ENCODE measurements around the gene PTPRD.
A peak's percentile ranks its signal among the peaks of the same experiment; 100 is the strongest.
"Not testable (repeated sequence)": the region's sequence is repeated elsewhere in the genome, so short reads cannot be mapped to it uniquely, and the experiment has no call there.

PTPRD gene

DNA sequence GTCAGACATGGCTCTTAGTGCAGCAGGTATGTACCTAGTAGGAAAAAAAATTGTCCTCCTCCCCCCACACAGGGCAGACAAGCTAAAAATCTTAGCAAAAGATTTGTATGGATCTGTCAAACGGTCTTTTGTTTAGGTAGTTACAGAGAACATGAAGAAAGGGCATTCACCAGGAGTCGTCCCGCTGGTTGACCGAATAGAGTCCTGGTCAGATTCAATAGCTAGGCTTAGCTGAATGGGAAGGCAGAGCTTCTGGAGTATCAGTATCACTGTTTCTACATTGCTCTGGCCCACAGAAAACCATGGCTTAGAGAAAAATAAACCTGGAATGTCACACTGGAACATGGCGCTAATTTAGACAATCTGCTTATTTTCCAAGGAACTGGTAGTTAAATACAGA, 642.3 kb downstream of the PTPRD start:
- DNase-seq (ENCODE audit: low read depth), result no peak

DNA sequence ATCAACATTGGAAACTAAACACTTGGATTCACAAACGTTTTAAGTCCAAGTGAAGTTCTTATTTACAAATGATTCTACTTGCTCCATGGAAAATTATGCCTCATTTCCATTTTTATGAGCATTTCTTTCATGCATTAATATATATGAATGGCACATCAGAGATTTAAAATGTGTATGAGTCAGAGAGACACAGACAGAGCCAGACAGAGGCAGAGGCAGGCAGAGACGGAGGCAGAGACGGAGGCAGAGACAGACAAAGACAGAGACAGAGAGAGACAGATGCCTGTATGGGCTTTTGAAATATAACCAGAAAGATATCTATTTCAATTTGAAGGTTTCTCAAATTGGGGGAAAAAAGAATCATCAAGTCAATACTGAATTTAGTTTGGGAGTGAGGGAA, 649.0 kb downstream of the PTPRD start:
- DNase-seq (ENCODE audit: low read depth), result no peak

DNA sequence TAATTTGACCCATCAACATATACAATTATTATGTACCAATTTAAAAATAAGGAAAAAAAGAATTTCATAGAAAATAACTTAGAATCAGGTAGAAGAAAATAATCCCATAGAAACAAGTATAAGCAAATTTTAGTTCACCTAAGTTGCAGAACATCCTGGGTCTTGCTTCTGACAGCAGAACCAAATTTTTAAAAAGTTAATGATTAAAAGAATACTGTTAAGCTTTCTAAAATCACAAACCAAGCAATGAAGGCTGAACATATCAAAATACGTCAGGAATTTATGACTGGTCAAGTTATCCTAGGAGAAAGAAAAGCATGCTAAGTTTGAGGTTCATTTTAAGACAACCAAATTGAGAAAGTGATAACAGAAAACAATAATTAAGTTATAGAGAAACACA, 650.9 kb downstream of the PTPRD start:
- no peak for DNase-seq (ENCODE audit: low read depth)

DNA sequence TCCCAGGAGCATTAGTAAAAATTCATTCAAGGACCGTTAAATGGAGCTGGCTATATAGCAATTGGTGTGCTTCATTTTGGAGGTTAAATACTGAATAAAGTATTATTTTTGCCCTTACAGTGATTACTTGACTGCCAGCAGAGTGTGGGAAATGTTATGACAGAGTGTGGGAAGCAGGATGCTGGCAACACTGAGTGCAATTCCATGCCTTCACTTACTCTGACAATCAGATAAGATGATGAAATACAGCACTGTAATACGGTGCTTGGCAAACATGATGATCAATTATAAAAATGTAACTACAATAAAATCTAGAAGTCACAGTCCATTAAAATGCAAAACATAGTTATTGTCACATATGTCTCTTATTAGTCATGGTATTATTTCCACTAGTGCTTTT, 651.3 kb downstream of the PTPRD start:
- DNase-seq (ENCODE audit: low read depth), result no peak

DNA sequence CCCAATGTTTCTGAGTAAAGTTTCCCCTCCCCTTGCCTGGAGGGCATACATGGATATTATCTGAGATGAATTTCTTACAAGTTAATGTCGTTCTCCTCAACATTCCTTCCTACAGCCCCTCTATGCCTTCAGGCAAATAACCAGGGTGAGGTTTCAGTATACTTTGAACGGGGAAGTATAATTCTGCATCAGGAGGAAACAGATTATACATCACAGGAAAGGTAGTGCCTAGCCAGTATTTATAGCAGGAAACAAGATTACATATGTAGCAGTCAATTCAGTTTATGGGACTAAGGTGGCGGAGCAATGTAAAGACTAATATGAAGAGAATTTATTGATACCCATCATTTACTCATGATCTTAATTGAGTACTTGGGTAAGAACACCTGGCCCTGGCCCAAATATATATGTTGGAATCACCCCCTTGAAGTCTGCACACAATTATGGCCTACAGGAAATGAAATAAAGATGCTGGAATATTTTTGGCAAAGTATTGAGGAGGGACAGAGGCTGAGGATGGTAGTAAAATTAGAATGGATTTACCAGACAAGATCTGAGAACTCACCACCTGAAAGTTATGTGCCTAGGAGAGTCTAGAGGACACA, 661.1 kb downstream of the PTPRD start:
- no peak for DNase-seq (ENCODE audit: low read depth)

DNA sequence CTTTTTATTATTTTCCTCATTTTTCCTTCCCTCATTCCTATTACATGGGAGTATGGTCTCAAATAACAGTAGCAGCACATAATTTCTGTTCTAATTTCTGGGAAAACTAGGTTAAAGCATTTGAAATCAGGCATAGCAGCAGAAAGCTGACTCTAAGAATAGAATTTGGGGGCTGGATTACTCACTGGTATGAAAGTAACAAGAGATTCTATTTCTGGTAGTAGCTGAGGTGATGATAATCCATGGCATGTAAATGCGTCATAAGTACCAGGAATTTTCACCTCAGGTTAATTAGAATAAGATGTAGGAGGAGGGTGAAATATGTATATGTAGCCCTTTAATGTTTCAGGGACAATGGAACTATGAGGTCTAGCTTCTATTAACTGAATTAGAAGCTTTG, 662.0 kb downstream of the PTPRD start:
- no peak for DNase-seq (ENCODE audit: low read depth)

DNA sequence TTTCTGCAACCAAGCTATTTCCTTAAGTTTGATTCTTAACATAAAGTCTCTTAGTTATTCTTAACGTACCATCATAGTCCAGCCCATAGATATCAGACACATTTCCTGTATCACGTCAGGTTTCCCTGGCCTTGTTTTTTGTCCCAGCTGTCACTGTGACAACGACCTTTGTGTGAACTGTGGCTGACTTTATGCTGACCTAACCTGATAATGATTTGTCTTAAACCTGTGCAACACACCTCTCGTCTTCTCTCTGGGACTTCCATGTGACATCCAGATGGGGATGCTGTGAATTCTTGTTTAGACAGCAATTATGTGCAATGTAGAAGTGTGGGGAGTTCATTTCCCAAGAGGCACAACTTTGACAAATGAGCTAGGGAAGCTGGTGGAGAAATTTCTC, 662.8 kb downstream of the PTPRD start:
- DNase-seq (ENCODE audit: low read depth), result no peak

DNA sequence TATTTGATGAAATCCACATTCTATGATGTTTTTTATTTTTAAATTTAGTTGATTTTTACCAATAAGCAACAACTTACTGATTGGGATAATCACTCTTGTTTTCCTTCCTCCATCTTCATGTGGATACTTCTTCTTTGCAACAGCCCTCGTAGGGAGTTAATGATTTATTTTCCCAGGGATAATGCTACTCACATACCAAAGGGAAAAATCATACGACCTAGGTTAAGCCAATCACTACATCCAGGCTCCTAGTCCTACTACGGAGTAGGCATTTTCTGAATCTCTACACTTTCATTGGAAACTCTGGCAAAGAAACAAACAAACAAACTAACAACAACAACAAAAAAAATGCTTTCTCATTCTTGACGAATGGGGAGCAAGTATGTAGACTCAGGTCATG, 663.4 kb downstream of the PTPRD start:
- DNase-seq (ENCODE audit: low read depth), result no peak

DNA sequence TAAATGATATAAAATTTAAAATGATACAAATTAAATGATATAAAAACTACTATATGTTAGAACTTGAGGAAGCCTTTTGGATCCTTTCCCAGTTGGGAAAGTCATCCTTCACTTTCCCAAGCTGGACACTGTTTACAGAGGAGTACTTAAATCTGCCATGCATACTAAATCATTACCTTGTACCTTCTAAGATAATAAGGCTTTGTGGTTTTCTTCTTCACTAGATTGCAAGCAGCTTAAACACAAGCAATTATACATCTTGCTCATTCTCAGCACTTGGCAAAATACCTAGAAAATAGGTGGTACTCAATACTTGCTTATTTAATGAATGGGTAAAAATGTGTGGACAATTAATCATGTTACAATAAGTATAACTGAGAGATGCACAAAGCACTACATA, 666.8 kb downstream of the PTPRD start:
- no peak for DNase-seq (ENCODE audit: low read depth)

DNA sequence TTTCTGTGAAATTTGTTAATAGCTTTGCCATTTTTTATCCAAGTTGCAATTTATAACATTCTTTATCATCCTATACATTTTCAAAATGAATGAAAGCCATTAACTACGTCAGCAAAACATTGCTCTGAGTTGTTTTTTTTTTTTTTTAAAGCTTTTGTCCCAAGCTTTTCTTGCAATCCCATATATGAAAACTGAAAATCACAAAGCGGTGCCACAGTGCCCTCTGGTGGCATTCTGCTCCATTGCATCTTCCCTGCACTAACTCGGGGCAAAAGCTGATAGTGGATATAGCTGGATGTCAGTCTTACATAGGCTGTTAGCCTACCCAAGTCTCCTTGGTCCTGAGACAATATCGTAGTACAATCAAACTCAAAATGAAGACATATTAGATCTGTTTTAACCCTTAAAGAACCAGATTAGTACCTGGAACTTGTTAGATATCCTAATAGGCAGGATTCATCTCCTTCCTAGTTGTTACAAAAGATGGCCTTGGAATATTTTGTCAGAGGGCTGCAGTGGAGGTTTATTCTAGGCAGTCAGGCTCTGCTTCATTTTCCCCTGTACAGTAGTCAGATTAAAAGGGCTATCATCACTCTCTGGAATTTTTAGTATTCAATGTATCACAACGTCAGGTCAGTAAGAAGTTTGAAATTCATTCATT, 669.9 kb downstream of the PTPRD start:
- peak; percentile 3 for DNase-seq (ENCODE audit: low read depth)

DNA sequence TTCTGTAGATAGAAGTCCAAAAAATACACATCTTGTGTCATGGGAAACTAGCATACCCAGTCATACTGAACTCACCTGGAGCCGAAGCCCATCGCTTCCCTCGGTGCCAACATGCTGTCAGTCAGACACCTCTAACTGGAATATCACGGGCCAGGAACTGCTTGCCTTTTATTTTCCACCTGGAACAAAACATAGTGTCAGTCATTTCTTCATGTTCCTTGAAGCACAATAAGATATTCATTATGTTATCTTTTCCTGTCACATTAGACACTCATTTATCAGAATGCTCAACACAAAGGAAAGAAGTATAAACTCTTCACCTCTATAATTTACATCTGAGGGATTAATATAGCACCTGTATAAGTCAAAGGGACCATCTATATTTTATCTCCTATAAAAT, 674.4 kb downstream of the PTPRD start:
- DNase-seq (ENCODE audit: low read depth), result no peak

DNA sequence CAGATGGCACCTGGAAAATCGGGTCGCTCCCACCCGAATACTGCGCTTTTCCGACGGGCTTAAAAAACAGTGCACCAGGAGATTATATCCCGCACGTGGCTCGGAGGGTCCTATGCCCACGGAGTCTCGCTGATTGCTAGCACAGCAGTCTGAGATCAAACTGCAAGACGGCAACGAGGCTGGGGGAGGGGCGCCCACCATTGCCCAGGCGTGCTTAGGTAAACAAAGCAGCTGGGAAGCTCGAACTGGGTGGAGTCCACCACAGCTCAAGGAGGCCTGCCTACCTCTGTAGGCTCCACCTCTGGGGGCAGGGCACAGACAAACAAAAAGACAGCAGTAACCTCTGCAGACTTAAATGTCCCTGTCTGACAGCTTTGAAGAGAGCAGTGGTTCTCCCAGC, 681.3 kb downstream of the PTPRD start:
- DNase-seq (ENCODE audit: low read depth), result not testable (repeated sequence)

DNA sequence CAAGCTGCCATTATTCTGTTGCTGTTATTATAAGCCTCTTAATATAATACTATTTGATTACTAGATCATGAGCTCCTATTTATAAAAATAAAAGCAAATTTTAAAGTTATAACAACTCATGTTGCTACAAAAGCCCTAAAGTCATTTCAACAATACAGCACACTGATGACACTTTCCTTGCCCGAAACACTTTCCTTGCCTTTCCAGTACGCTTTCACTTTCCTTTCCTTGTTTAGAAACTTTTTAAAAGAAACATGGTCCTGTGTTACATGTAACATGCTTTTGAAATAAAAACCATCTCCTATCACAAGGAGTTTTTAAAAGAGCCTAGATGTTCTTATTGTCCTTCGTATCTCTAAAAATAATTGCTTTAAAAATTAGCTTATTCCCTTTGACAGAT, 688.4 kb downstream of the PTPRD start:
- DNase-seq (ENCODE audit: low read depth), result no peak

DNA sequence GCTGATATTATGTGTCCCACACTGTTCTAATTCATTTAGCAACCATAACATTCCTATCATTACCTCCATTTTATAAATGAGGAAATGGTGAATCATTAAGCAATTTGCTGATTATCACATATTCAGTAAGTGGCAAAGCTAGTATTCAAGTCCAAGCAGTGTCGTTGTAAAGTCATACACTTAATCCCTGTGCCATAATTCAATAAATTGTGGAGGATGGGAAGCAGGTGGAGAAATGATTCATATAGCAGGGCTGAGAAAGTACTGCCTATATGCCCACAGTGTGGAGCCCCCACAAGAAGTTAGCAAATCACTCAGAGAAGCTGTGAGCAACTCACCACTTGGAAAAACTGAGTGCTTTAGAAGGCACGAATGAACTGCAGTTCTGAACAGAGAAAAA, 691.0 kb downstream of the PTPRD start:
- DNase-seq (ENCODE audit: low read depth), result no peak

DNA sequence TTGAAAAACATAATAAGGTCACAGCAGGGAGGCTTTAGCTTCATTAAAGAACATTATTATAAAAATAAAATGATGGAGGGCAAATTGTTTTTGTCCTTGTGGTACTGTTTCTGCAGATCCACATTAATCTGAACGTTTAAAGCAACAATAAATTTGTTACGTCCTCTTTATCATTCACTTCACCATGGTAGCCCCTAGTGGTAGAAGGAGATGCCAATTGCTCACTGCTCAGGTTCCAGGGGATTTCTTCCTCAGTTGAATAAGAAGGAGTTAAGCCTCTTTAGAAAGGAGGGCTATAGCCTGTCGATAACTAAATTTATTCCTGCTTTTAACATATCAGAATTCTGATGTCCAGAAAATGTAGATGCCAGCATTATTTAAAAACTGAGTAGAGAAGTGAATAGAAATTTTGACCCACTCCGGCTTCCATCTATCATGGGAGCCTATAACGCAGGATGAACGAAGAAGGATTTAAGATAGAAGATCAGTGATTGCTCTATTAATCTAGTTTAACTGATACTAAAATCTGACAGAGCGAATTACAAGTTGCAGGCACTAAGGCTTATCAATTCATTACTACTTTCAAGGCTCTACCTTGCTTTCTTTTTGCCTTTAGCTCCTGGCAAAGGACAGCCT, 692.3 kb downstream of the PTPRD start:
- no peak for DNase-seq (ENCODE audit: low read depth)

DNA sequence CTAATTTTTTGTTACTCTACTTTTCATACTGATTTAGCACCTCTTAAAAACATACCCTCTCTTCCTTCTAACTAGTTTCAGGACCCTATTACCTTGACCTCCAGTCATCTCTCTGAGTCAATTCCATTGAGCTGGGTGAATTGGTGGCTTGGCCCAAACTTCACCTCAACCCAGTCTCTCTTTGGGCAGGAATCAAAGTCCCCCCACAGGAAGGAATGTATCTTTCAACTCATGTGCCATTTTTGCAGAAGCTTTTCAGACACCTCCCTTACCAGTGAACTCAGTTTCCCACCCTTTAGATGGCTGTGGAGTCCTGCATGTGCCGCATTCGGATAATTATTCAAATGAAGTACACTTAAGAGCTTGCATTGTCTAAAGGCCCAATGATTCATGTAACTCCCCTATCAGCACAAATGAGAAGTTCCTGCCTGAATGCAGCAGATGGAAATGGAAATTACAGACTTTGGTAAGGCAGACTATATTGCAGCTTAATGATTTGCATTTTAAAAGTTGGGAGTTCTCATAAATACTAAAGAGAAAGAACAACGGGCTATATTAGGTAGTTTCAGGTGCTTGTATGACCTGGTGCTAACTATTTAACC, 693.5 kb downstream of the PTPRD start:
- DNase-seq (ENCODE audit: low read depth), result no peak

DNA sequence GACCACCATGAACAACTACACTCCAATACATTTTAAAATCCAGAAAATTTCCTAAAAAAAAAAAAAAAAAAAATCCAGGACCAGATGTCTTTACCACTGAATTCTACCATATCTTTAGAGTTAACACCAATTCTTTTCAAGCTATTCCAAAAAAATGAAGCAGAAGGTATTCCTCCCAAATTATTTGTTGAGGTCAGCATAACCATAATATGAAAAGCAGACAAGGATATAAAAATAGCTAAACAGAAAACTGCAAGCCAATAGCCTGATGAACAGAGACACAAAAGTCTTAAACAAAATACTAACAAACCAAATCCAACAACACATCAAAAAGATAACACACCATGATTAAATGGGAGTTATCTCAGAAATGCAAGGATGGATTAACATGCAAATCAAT, 695.4 kb downstream of the PTPRD start:
- DNase-seq (ENCODE audit: low read depth), result no peak

DNA sequence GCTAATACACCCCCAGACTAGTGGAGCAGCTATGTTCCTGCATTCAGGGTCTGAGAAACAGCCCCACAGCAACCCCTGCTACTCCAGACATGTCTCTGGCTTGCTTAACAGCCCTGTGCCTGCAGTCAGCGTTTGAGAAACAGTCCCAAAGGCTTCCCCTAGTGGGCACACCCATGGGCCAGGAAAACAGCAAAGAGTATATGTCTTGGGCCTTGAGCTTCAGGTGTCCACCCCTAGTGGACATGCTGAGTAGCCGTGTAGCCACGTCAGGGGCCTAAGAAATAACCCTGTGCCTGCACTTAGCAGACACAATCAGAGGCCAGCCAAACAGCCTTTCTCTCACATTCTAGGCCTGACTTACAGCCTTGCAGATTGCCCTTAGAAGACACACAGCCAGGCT, 698.6 kb downstream of the PTPRD start:
- DNase-seq (ENCODE audit: low read depth), result no peak

DNA sequence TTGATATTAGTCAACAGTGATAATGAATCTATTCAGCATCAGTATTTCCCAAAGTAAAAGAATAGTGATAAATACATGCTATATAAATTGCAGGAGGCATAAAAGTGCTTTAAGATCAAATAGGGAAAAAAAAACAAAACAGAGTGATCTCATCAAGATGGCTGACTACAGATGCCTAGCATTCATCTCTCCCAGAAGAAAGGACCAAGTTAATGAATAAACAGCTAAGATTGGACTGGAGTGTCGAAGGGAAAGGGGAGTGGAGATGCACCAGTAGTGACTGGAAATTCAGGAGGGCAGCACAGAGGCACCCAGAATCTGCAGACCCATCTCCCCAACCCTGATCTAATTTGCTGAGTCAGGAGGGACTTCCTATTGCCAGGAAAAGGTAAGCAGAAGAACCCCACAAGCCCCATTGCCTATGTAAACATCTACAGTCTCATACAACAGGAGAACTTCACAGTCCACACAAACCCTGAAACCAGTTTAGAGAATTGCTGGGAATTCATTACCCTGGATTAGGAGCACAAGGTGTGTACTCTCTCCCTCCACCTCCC, 699.4 kb downstream of the PTPRD start:
- no peak for DNase-seq (ENCODE audit: low read depth)

DNA sequence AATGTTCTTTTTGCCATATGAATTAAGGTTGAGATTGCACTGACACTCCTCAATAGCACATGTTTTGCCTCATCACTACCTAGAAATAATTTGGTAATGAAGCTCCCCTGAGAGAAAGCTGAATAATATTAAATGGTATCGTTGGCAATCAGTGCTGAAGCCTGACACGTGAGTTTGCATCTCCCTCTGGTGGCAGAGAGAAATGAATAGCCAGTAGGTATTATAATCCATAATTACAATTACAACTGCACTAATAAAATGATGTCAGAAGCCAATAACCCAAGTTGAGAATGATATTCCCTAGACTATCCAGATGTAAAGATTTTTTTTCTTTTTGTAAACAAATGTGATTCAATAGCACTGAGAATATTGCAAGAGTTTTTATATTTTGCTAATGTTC, 700.3 kb downstream of the PTPRD start:
- DNase-seq (ENCODE audit: low read depth), result no peak

DNA sequence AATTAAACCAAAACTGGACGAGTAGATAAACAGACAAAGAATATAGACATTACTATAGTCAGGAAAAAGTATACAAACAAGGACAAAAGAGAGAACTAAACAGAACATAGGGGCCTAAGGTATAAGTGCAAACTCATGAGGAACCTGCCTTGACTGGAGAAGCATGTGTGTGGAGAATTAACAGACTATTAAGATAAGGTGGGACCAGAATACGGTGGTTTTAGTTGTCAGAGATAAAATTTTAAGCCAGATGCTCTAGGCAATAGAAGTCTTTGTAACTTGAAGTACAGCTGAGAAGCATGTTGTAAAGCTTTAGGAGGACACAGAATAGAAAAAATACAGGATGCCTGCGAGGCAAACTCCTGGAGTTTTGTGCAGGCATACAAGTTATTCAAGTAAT, 707.1 kb downstream of the PTPRD start:
- DNase-seq (ENCODE audit: low read depth), result no peak

DNA sequence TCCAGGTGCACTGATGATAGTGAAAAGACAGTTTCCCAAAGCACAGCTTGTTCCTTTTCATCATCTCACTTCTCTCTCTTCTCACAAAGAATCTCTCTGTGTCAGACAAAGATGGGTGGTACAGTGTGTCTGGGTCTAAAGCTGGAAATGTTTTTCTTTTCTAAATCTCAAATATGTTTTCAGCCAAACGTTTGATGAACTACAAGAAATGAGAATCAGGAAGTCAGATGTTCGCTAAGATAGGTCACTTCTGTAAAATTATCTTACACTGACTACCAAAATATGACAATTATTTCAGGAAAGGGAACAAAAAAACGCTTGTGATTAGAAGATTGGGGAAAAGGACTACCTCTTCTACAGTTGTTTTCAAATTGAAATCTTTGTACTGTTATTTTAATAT, 708.8 kb downstream of the PTPRD start:
- no peak for DNase-seq (ENCODE audit: low read depth)

DNA sequence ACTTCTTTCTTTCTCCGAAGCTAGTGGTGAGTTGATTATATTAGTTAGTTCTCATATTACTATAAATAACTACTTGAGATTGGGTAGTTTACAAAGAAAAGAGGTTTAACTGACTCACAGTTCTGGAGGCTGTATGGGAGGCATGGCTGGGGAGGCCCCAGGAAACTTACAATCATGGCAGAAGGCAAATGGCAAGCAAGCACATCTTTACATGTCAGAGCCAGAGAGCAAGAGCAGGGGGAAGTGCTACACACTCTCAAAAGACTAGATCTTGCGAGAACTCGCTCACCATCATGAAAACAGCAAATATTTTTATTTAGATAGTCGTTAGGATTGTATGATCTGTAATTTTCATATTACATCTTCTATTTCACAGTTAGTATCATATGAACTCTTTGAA, 711.2 kb downstream of the PTPRD start:
- DNase-seq (ENCODE audit: low read depth), result no peak
